Upper lobe of right lung (tissue), 1 donor: ENCODE data around the gene LMOD1. TPM values are rescaled to one million over a fixed set of nuclear protein-coding genes. Genes with fewer than 3 reads are reported as not detected.

Experiments
- ATAC-seq: fragments of 200-7000 bp; cut with Tn5 transposase; one replicate; pipeline ENCODE4 v1.9.1; 2020; ENCODE audit warnings: mild to moderate bottlenecking, moderate library complexity
- DNase-seq: peaks from one replicate; pipeline ENCODE4 v3.0.0-alpha.2; 2020
- H3K27ac ChIP-seq: fragments of 200-600 bp; one replicate; pipeline ENCODE4 v1.8.0; 2022
- H3K27me3 ChIP-seq: fragments of 200-600 bp; one replicate; pipeline ENCODE4 v1.8.0; 2022; ENCODE audit warnings: mild to moderate bottlenecking
- H3K36me3 ChIP-seq: fragments of 200-600 bp; one replicate; pipeline ENCODE4 v1.8.0; 2022
- H3K4me1 ChIP-seq: fragments of 200-600 bp; one replicate; pipeline ENCODE4 v1.8.0; 2022
- H3K4me3 ChIP-seq: fragments of 200-600 bp; one replicate; pipeline ENCODE4 v1.8.0; 2022; ENCODE audit warnings: mild to moderate bottlenecking
- H3K9me3 ChIP-seq: fragments of 200-600 bp; one replicate; pipeline ENCODE4 v1.8.0; 2022
- CTCF ChIP-seq: fragments of 200-600 bp; IDR thresholded peaks from one replicate; pipeline ENCODE4 v1.8.0; 2022; ENCODE audit warnings: antibody characterized with exemption
- intact Hi-C: fragments of 100-400 bp; cut with DNase I; formaldehyde crosslinking; loops from one replicate; pipeline ENCODE4 v1.11.0; 2022
- total RNA-seq: library from RNA; stranded (reverse); fragmentation: NEBNext Ultra II Directional; extraction: Animal tissue kit (Norgen Biotek cat#: 25700); gene quantifications from one replicate; pipeline ENCODE4 v1.2.1, GENCODE V29; 2021
- donor health status: DM: no; HTN: yes; CAD: no; lungs with severe emphysema.

The LMOD1 gene
- total RNA-seq, 1 donor from 2014 or later: 38.3 TPM

DNA sequence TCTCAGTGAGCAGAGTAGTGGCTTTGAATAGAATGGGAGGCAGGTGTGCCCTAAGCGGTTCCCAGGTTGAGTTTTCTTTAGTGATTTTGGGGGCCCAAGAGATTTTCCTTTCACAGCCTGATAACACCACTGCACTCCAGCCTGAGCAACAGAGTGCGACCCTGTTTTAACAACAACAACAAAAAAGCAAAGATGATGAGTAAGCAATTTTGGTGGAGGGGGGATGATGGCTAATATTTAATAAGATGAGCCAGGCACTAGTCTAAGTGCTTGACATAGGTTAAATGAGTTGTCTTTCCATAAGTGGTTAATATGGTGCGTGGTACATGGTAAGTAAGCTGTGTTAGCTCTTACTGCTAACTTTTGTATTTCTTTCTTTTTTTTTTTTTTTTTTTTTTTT is 38.1 kb upstream of the LMOD1 start:
- peaks cover 13% of the 10 kb centered on the region for H3K4me1 ChIP-seq
- ATAC-seq (no peak), DNase-seq (peak; percentile 1)
- intact Hi-C loops: no loop called here
- H3K9me3 ChIP-seq: no peaks in the 10 kb centered on the region
- peaks cover 9% of the 10 kb centered on the region for H3K36me3 ChIP-seq
- no peaks in the 10 kb centered on the region for H3K27me3 ChIP-seq
- H3K4me3 ChIP-seq: no peak overlapping the region
- TF ChIP-seq CTCF: no peak
- no peak overlapping the region for H3K27ac ChIP-seq

DNA sequence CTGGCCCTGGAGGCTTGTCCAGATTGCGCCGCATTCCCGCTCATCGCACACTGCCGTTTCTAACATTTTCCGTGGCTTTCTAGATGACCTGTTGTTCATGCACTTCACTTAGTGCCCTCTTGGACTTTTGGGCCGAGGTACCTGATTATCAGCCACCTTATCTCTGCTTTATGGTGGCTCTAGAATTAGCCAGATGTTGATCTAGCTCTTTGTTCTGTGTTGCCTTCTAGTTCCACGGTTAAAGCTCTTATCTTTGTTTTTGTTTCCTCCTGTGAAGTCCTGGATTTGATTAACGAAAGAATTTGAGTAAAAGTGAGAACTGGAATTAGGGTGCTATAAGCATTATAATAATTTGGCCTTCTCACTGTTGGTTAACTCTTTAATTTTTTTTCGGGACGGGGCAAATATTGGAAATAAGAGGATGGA is 37.0 kb upstream of the LMOD1 start:
- no peaks in the 10 kb centered on the region for H3K27me3 ChIP-seq
- no peak for TF ChIP-seq CTCF
- H3K4me3 ChIP-seq: peak overlapping the region; percentile 89
- H3K36me3 ChIP-seq: no peaks in the 10 kb centered on the region
- no peak for ATAC-seq
- H3K9me3 ChIP-seq: no peaks in the 10 kb centered on the region
- DNase-seq: no peak
- intact Hi-C loops: no loop called here
- H3K4me1 ChIP-seq: peaks cover 13% of the 10 kb centered on the region
- H3K27ac ChIP-seq: peak overlapping the region; percentile 95

DNA sequence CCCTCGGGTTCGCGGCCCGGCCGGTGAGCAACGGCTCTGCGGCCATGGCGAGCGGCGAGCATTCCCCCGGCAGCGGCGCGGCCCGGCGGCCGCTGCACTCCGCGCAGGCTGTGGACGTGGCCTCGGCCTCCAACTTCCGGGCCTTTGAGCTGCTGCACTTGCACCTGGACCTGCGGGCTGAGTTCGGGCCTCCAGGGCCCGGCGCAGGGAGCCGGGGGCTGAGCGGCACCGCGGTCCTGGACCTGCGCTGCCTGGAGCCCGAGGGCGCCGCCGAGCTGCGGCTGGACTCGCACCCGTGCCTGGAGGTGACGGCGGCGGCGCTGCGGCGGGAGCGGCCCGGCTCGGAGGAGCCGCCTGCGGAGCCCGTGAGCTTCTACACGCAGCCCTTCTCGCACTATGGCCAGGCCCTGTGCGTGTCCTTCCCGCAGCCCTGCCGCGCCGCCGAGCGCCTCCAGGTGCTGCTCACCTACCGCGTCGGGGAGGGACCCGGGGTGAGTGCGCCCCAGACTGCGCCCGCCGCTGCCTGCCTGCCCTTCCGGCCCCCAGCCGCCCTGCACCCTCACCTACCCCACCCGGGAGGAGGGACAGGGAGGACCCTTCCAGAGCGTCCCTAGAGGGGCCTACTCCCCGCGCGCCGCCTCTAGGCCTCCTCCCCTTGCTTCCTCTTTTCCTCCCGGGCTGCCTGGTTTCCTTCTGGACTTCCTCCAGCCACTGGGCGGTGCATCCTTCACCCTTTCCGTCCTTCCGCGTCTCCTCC is 36.5 kb upstream of the LMOD1 start, which contains the start of gene RNPEP:
RNPEP (plus strand) TSS at position 26 of the 757 bp plus-strand sequence; CDS start at position 45, 19 bp downstream.
- intact Hi-C loops: no loop called here

DNA sequence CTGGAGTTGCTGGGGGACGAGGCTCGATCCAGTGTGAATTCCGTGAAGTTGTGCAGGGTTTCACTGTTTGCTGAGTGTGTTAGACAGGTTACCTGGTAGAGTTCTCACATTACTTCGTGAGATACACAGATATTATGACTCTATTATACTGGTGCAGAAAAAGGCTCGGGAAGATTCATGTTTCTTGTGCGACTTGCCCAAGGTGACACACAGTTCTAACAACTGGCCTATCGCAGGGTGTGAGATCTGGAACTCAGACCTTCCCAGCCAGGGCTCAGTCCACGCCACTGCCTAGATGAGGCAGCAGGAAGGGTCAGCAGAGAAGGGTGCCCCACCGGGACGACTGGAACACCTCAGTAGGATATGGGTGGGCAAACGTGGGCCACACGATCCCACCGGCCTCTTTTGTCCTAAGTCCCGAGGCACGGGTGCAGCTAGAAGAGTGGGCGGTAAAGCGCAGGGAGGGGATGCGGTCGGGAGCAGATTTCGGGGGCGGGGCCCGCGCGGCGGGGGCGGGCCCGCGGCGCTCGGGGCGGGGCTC is 35.8 kb upstream of the LMOD1 start:
- intact Hi-C loops: no loop called here
- peak; percentile 94 for ATAC-seq
- no peak overlapping the region for H3K27ac ChIP-seq

More for the DNA sequence above, 36.5 kb upstream of the LMOD1 start, which contains the start of gene RNPEP:
- DNase-seq (peak; percentile 89), ATAC-seq (peak; percentile 93)
- Histone ChIP-seq H3K9me3 (no peaks in the 10 kb centered on the region), H3K27ac (peak within 1 kb of the TSS; percentile 95), H3K27me3 (no peaks in the 10 kb centered on the region), H3K4me1 (peaks cover 13% of the 10 kb centered on the region), H3K4me3 (peak within 1 kb of the TSS; percentile 89), H3K36me3 (no peaks in the 10 kb centered on the region)
- TF ChIP-seq CTCF: peak; percentile 19

More for the DNA sequence above, 35.8 kb upstream of the LMOD1 start:
- no peak for TF ChIP-seq CTCF
- Histone ChIP-seq H3K27me3 (no peaks in the 10 kb centered on the region), H3K36me3 (no peaks in the 10 kb centered on the region), H3K9me3 (no peaks in the 10 kb centered on the region), H3K4me1 (peaks cover 13% of the 10 kb centered on the region), H3K4me3 (peak overlapping the region; percentile 89)
- peak; percentile 90 for DNase-seq
